CD14-positive monocyte (primary cell): Measurements from ENCODE around the gene JAKMIP2. TPM values are rescaled to one million over a fixed set of nuclear protein-coding genes. Genes with fewer than 3 reads are reported as not detected.

Experiments used
- DNase-seq, 3 donors: peaks; one replicate each; pipeline ENCODE4 v3.0.0-alpha.2; 2011 to 2022
- H2AFZ ChIP-seq: 2 replicates; pipeline ENCODE4 v1.6.0; 2012; ENCODE audit warnings: mild to moderate bottlenecking, low read depth, low read length, inconsistent platforms; ENCODE audit not compliant: insufficient read depth, poor library complexity, severe bottlenecking
- H3K27ac ChIP-seq, 2 donors: 1 replicate in 1 of 2; 2 replicates in 1 of 2; pipeline ENCODE4 v1.5.1; 2012 to 2013; ENCODE audit warnings: low read length in 2 of 2, control low read depth in 1 of 2, inconsistent platforms in 1 of 2, low read depth in 1 of 2, mild to moderate bottlenecking in 1 of 2
- H3K27me3 ChIP-seq, 2 donors: one replicate each; pipeline versions ENCODE4 v1.6.0 to v1.6.1; 2011 to 2013; ENCODE audit warnings: low read length in 2 of 2; ENCODE audit not compliant: control insufficient read depth in 2 of 2, insufficient read depth in 2 of 2
- H3K36me3 ChIP-seq, 2 donors: replicated peaks in 1 of 2; 1 replicate in 1 of 2; 2 replicates in 1 of 2; pipeline versions ENCODE4 v1.5.1 to v1.6.1; 2012 to 2013; ENCODE audit warnings: low read length in 2 of 2, control low read depth in 1 of 2, inconsistent platforms in 1 of 2, mild to moderate bottlenecking in 1 of 2; ENCODE audit not compliant: insufficient read depth in 2 of 2, control insufficient read depth in 1 of 2
- H3K4me1 ChIP-seq, 2 donors: 1 replicate in 1 of 2; 2 replicates in 1 of 2; pipeline versions ENCODE4 v1.5.1 to v1.6.1; 2012 to 2013; ENCODE audit warnings: low read length in 2 of 2, control low read depth in 1 of 2, inconsistent platforms in 1 of 2, mild to moderate bottlenecking in 1 of 2, moderate library complexity in 1 of 2; ENCODE audit not compliant: insufficient read depth in 2 of 2, control insufficient read depth in 1 of 2
- H3K4me2 ChIP-seq: replicated peaks from 2 replicates; pipeline ENCODE3; 2012; ENCODE audit warnings: low read length, moderate library complexity, mild to moderate bottlenecking; ENCODE audit not compliant: poor library complexity, severe bottlenecking; ENCODE audit errors: extremely low read depth
- H3K4me3 ChIP-seq, 3 experiments: fragments of 200-600 bp in 1 of 3; sonication (generic) in 1 of 3; replicated peaks in 1 of 3; 1 replicate in 2 of 3; 2 replicates in 1 of 3; pipeline ENCODE4 v1.5.1; 2011 to 2013; ENCODE audit warnings: low read length in 3 of 3, mild to moderate bottlenecking in 3 of 3, control low read depth in 2 of 3, low read depth in 2 of 3, inconsistent platforms in 1 of 3, moderate library complexity in 1 of 3
- H3K79me2 ChIP-seq: 2 replicates; pipeline ENCODE4 v1.6.0; 2012; ENCODE audit warnings: mild to moderate bottlenecking, control low read depth, inconsistent platforms, low read length, moderate library complexity; ENCODE audit not compliant: insufficient read depth
- H3K9ac ChIP-seq: 2 replicates; pipeline ENCODE4 v1.6.0; 2017; ENCODE audit warnings: low read length, mild to moderate bottlenecking; ENCODE audit not compliant: insufficient read depth, poor library complexity, severe bottlenecking
- H3K9me3 ChIP-seq, 2 donors: replicated peaks in 1 of 2; 1 replicate in 1 of 2; 2 replicates in 1 of 2; pipeline versions ENCODE4 v1.5.1 to v1.6.1; 2012 to 2013; ENCODE audit warnings: low read length in 2 of 2, control low read depth in 1 of 2; ENCODE audit not compliant: control insufficient read depth in 1 of 2, insufficient read depth in 1 of 2
- H4K20me1 ChIP-seq: 2 replicates; pipeline ENCODE4 v1.6.0; 2012; ENCODE audit warnings: mild to moderate bottlenecking, low read length, control low read depth, moderate library complexity; ENCODE audit not compliant: insufficient read depth
- H3K27ac Mint-ChIP-seq, 7 donors: one replicate each; pipeline ENCODE4 v1.8.0; 2020; ENCODE audit warnings: mild to moderate bottlenecking in 7 of 7, mixed read lengths in 7 of 7, moderate library complexity in 6 of 7, inconsistent platforms in 2 of 7
- H3K27me3 Mint-ChIP-seq, 3 donors: one replicate each; pipeline ENCODE4 v1.8.0; 2021 to 2022; ENCODE audit warnings: low read depth in 3 of 3, mild to moderate bottlenecking in 3 of 3, mixed read lengths in 3 of 3, moderate library complexity in 3 of 3, inconsistent platforms in 1 of 3
- H3K36me3 Mint-ChIP-seq, 2 donors: one replicate each; pipeline ENCODE4 v1.8.0; 2020; ENCODE audit warnings: mixed read lengths in 2 of 2, inconsistent platforms in 1 of 2, mild to moderate bottlenecking in 1 of 2
- H3K4me1 Mint-ChIP-seq: one replicate; pipeline ENCODE4 v1.8.0; 2020; ENCODE audit warnings: mild to moderate bottlenecking, mixed read lengths
- H3K4me3 Mint-ChIP-seq, 2 donors: one replicate each; pipeline ENCODE4 v1.8.0; 2020; ENCODE audit warnings: mild to moderate bottlenecking in 2 of 2, mixed read lengths in 2 of 2, moderate library complexity in 1 of 2
- H3K9me3 Mint-ChIP-seq, 7 donors: one replicate each; pipeline ENCODE4 v1.8.0; 2020 to 2022; ENCODE audit warnings: mixed read lengths in 7 of 7, mild to moderate bottlenecking in 6 of 7, moderate library complexity in 6 of 7, inconsistent platforms in 2 of 7
- CTCF ChIP-seq: fragments of 200-600 bp; IDR thresholded peaks from one replicate; pipeline ENCODE4 v1.8.0; 2022; ENCODE audit warnings: antibody characterized with exemption, mild to moderate bottlenecking
- WGBS: methylation state at CpG from one replicate; pipeline ENCODE4 v1.1.5; 2013; ENCODE audit warnings: missing lambda C conversion rate; ENCODE audit not compliant: insufficient coverage; 5-methylcytosine and 5-hydroxymethylcytosine counted together
- intact Hi-C, 2 donors: fragments of 100-400 bp; cut with micrococcal nuclease; formaldehyde crosslinking; loops; one replicate each; pipeline versions ENCODE4 v1.15.0 to v1.15.1; 2023
- polyA plus RNA-seq, 3 donors: library from polyadenylated mRNA; depleted of rRNA in 1 of 3; unstranded in 2 of 3; stranded (reverse) in 1 of 3; fragments of 300-500 nt in 2 of 3; fragments of >200 nt in 1 of 3; fragmentation: Illumina TruSeq in 2 of 3; gene quantifications; 1 replicate in 2 of 3; 2 replicates in 1 of 3; pipeline ENCODE4 v1.2.3, GENCODE V29; 2012 to 2021

The JAKMIP2 gene
- polyA plus RNA-seq, 3 donors, result 0.02 TPM; not detected in 2

- Mint-ChIP-seq H3K27ac (no peak overlapping the region), H3K27me3 (no peaks in the 10 kb centered on the region), H3K9me3 (peaks cover 0 to 5% (median 2%) of the 10 kb centered on the region in 7 donors), H3K4me3 (no peak overlapping the region), H3K36me3 (no peaks in the 10 kb centered on the region), H3K4me1 (no peaks in the 10 kb centered on the region)
- Histone ChIP-seq H3K9ac (no peak overlapping the region), H3K79me2 (no peaks in the 10 kb centered on the region), H3K36me3 (no peaks in the 10 kb centered on the region), H3K27me3 (no peaks in the 10 kb centered on the region), H2AFZ (no peak overlapping the region), H3K4me1 (no peaks in the 10 kb centered on the region), H3K4me3 (no peak overlapping the region), H3K9me3 (no peaks in the 10 kb centered on the region), H4K20me1 (no peaks in the 10 kb centered on the region), H3K27ac (no peak overlapping the region), H3K4me2 (no peak overlapping the region)
- DNase-seq, result no peak
- no peak for TF ChIP-seq CTCF
- intact Hi-C loops, result no loop called here
- WGBS, result no CpG with 5 or more reads among the region's 1 CpG
Observed at GRCh38 chr5:147667363-147667762, 115.2 kb downstream of the JAKMIP2 start.

- Mint-ChIP-seq H3K4me3 (no peak overlapping the region), H3K9me3 (peaks cover 1 to 5% (median 2%) of the 10 kb centered on the region in 7 donors), H3K27me3 (no peaks in the 10 kb centered on the region), H3K36me3 (no peaks in the 10 kb centered on the region), H3K27ac (no peak overlapping the region), H3K4me1 (no peaks in the 10 kb centered on the region)
- no peak for DNase-seq
- no peak overlapping the region for H2AFZ ChIP-seq
- no peak overlapping the region for H3K4me2 ChIP-seq
- H3K27ac ChIP-seq, result no peak overlapping the region
- no peaks in the 10 kb centered on the region for H3K4me1 ChIP-seq
- H3K79me2 ChIP-seq, result no peaks in the 10 kb centered on the region
- no CpG with 5 or more reads among the region's 6 CpGs for WGBS
- no peaks in the 10 kb centered on the region for H3K27me3 ChIP-seq
- H3K9ac ChIP-seq, result no peak overlapping the region
- H3K9me3 ChIP-seq, result no peaks in the 10 kb centered on the region
- H3K36me3 ChIP-seq, result no peaks in the 10 kb centered on the region
- intact Hi-C loops, result no loop called here
- no peak for TF ChIP-seq CTCF
- no peaks in the 10 kb centered on the region for H4K20me1 ChIP-seq
- H3K4me3 ChIP-seq, result no peak overlapping the region
Observed at GRCh38 chr5:147666419-147666818, 116.1 kb downstream of the JAKMIP2 start.
